ENCODE data around the gene FGFR2.

The FGFR2 gene

GRCh38 chr10:121442086-121442935 is 155.9 kb downstream of the FGFR2 start:
- DNase-seq, result no peak

GRCh38 chr10:121440461-121440860 is 157.8 kb downstream of the FGFR2 start:
- no peak for DNase-seq

- no peak for DNase-seq
These were observed 159.9 kb downstream of the FGFR2 start for GRCh38 chr10:121438333-121438732.

DNA sequence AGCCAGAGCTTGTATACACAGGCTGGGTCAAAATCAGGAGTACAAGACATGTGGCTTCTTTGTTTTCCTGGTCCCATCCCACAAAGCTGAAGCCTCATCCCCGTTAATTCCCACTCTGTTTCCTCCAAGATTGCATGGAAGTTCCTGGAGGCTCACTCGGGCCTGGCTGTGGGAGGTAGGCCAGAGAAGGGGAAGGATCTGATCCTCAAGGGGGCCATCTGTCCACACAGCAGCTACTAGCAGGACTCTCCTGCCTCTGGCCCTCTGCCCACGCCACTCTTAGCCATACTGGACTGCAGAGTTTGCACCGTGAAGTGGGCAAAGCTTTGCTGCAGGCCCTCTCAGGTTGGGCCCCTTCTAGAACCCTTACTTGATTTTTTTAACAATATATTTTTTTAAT is 160.6 kb downstream of the FGFR2 start:
- DNase-seq, result no peak

- DNase-seq, result no peak
These were observed 161.5 kb downstream of the FGFR2 start for GRCh38 chr10:121436630-121437341.

DNA sequence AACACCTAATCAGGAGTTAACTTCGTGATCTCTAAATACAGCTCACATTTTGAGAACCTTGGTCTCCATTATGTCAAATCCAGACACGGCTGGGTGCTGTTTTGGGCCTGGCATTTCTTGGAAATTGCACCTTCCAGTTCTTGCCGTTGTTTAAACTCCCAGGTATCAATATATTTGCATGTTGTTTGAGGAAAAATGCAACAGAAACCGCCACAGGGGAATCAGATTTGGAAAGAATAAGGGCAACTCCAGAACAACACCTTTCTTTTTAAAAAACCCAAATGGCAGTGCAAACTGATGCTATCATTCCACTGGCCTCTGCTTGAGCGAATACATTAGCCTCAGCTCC is 162.0 kb downstream of the FGFR2 start:
- DNase-seq, result no peak

DNA sequence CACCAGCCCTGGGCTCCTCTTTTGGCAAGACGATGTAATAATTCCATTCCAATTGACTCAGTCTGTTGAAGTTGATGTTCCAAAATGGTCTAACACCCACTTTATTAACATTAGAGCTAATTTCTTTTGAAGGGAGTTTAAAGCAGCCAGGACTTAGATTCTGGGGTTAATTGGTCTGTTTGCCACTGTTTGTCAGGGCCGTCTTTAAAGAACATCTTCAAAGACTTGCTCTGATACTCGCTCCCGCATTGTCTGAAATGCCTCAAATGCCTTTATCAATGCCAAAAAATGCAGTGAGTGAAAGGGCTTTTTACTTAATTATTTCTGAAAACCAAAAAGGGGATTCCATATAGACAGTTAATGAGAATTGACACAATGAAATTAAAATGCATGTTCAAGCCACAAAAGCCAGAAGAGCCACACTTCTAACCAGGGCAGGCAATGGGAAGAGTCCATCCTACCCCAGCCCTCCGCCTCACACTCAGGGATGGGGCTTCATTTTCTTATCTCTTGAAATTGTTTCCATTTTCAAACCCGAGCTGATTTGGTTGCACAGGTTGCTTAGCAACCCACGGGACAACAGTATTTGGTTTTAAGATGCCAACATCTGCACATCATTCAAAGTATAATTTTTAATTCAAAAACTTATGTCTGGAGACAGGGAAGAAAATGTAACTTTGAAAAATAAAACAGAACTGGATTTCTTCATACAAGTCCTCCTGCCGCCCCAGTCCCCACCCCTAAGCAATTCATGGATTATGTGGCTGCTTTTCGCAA is 163.0 kb downstream of the FGFR2 start:
- DNase-seq, result no peak

DNA sequence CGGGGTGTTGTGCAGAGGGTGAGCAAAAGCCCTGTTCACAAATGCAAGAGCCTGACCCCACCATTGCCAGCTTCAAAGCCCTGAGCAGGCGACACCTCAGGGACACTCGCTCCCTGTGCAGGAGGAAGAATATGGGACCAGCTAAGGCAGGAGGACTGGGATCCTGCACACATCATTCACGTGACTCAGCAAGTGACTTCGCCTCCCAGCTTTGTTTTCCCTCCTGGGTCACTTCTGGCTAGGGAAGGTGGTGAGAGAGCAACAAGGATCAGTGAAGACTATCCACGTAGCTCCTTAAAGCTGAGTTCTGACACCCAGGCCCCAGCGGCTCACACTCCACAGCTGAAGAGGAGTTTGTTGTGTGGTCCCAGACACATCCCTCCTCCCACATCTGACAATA is 164.3 kb downstream of the FGFR2 start:
- no peak for DNase-seq

GRCh38 chr10:121428867-121429266 is 169.4 kb downstream of the FGFR2 start:
- no peak for DNase-seq

Measured in NCI-H2107 (cell line).